Liver (tissue), 3 donors: Measurements from ENCODE around the gene HOXD4.

Experiments
- CTCF ChIP-seq: fragments of 150-350 bp; IDR thresholded peaks from 2 replicates; pipeline ENCODE4 v1.5.1; 2017; ENCODE audit warnings: improper control_type of control experiment, low read depth, low read length; ENCODE audit not compliant: missing input control
- GABPA ChIP-seq, 2 donors: IDR thresholded peaks in 1 of 2; conservative IDR thresholded peaks in 1 of 2; 2 replicates each; pipeline ENCODE4 v1.6.1; 2016; ENCODE audit warnings: antibody characterized with exemption in 2 of 2, mild to moderate bottlenecking in 1 of 2, moderate library complexity in 1 of 2
- JUND ChIP-seq, 2 donors: IDR thresholded peaks; 2 replicates each; pipeline ENCODE4 v1.6.1; 2016; ENCODE audit warnings: antibody characterized with exemption in 2 of 2
- REST ChIP-seq: IDR thresholded peaks from 2 replicates; pipeline ENCODE4 v1.6.1; 2016; ENCODE audit warnings: antibody characterized with exemption, mild to moderate bottlenecking
- TAF1 ChIP-seq: conservative IDR thresholded peaks from 2 replicates; pipeline ENCODE4 v1.6.1; 2016; ENCODE audit warnings: antibody characterized with exemption, mild to moderate bottlenecking
- YY1 ChIP-seq: IDR thresholded peaks from 2 replicates; pipeline ENCODE4 v1.6.1; 2016; ENCODE audit warnings: antibody characterized with exemption, mild to moderate bottlenecking
- ZBTB33 ChIP-seq: IDR thresholded peaks from 2 replicates; pipeline ENCODE4 v1.6.1; 2016; ENCODE audit warnings: antibody characterized with exemption
- donor health status: healthy.
- donor health status: healthy.

GRCh38 chr2:176103194-176103593 lies 48.2 kb upstream of the HOXD4 start:
- no peak for TF ChIP-seq CTCF
- TF ChIP-seq YY1: no peak
- TF ChIP-seq JUND (IDR thresholded peaks at IDR 0.05): no peak
- TF ChIP-seq GABPA (IDR thresholded peaks at IDR 0.05 in 1 of 2, conservative IDR thresholded peaks at IDR 0.05 in 1 of 2): no peak
- TF ChIP-seq REST: no peak
- TF ChIP-seq ZBTB33: no peak
- TF ChIP-seq TAF1: no peak
